Measurements from ENCODE around the gene GRAP2.

Gene GRAP2

DNA sequence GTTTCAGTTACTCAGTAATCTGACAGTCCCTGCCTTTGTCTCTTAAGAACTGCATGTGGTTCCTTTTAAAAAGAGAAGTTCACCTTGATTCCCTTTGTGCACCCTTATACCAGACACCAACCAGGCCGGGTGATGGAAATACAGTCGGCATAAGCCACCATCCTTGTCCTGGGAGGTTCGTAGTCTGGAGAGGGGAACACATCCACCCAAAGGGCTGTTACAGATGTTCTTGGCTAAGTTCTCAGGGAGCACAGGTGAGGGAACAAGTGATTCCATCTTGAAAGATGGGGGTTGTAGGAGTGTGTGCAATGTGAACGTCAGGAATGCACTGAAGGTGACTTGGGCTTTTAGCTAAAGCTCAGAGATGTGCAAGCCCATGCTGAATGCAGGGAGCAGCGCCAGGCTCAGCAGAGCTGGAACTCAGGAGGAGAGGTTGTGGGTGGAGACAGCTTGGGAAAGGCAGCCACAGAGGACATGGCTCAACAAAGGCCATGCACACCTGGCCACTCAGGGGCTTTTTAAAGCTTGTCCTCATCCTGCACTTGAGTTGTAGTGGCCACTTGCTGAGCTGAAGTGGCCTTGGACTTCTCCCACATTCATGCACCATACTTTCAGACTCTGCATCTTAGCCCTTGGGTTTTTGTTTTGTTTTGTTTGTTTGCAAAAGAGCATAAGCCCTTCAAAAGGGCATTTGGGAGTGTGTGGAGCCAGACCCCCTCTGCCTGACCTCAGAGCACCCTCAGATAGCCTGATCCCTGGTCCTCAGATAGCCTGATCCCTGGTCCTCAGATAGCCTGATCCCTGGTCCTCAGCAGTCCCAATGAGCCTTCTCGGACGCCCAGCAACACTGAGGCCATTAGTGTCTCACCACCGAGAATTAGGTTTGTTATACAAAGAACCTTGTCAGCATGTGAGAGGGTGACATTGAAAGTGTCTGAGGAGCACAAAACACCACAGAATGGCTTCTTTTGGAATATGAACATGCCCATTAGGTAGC lies 46.6 kb downstream of the GRAP2 start:
- DNase-seq = no peak

DNA sequence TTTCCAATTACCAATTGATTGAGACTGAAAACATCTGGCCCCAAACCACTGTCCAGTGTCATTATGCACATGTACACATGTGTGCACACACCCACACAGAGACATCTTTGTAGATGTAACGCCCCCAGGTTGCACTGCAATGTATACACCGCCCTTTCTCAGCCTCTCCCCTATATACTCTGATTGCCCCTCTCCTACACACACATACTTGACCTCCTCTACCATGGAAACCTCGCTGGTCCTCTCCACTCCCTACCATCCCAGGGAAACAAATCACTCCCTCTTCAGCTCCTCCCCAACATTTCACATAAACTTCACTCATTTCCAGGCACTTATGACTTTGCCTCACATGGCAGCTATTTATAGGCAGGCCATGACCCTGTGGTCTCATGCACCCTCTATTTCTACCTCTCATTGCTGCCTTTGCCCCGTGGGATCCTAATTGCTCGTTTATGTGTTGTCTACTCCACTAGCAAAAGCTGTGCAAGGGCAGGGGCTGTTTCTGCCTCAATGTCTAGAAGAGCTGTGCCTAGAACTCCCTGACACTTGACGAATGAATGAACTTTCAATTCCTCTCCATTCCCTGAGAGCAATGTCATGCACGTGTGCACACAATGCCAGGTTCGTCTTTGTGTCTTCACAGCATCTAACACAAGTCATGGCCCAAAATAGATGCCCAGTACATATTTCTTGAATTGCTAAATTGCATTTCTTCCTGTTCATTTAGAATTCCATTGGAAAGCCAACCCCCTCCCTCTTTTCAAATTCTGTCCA lies 49.3 kb downstream of the GRAP2 start:
- DNase-seq = no peak

DNA sequence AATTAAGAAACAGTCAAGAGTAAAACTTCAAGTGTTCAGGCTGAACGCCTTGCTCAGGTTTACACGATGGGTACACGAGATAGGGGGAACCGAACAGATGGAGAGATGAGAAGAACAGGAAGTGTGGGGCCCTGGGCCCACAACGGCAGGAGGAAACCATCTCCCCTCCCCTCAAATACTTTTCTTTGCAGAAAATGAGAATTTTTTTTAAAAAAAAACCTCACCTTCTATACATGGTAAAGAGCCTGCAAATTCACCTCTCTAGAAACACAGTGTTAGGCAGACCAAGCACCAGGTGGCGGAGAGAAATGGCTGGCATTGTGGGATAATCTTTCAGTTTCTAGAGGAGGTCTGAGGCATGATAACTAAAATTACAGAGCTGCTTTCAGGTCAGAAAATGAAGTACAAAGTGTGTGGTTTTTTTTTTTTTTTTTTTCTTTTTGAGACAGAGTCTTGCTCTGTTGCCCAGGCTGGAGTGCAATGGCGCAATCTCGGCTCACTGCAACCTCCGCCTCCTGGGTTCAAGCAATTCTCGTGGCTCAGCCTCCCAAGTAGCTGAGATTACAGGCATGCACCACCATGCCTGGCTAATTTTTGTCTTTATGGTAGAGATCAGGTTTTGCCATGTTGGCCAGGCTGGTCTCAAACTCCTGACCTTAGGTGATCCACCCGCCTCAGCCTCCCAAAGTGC lies 50.9 kb downstream of the GRAP2 start:
- peak; percentile 30 to 47 for DNase-seq

DNA sequence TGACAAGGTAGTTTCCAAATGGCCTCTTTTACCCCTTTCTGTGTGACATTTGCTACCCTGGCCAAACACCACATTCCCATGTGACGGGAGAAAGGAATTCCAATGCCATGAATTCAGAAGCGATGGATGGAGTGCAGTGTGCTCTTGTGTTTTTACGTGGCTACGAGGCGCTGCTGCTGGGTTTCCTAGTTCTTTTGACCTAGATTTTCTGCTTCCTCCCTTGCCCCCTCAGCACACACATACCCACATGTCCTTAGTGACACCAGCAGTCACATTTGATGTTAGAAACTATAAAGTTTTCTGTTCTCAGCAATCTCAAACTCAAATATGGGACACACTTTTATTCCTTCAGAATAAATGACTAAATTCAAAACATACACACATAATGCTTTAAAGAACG lies 51.5 kb downstream of the GRAP2 start:
- no peak for DNase-seq

DNA sequence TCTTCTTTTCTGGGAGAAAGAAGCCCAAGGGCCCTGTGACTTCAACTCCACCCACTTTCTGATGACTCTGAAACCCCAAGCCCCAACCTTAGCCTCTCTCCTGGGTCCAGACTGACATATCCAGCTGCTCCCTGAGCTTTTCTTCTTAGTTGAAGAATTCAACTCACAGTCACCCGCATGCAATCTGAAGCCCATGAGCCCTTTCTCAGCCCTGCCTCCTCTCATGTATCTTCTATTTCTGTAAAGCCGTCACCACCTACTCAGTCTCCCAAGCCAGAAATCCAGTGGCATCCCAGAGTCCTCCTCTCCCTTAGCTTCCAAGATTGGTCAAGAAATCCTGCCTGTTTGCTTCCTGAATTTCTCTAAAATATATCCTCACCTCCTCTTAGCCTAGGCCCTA lies 52.2 kb downstream of the GRAP2 start:
- no peak for DNase-seq

DNA sequence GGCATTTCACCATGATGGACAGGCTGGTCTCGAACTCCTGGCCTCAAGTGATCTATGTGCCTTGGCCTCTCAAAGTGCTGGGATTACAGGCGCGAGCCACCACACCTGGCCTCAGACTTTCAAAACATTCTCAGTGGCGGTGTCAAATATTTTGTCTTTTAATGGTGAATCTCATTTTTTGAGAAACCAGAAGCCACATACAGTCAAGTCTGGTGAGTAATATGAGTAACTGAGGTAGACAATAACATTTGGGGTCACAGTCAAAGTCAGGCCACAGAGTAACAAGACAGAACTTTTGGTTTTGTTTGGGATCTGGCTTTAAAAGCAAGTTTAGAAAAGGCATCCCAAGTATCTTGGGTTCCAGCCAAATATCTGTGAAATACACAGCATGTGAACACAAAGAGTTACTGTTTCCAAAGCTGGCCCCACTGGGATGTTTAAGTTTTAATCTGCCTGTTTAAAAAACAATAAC lies 53.7 kb downstream of the GRAP2 start:
- DNase-seq = no peak

DNA sequence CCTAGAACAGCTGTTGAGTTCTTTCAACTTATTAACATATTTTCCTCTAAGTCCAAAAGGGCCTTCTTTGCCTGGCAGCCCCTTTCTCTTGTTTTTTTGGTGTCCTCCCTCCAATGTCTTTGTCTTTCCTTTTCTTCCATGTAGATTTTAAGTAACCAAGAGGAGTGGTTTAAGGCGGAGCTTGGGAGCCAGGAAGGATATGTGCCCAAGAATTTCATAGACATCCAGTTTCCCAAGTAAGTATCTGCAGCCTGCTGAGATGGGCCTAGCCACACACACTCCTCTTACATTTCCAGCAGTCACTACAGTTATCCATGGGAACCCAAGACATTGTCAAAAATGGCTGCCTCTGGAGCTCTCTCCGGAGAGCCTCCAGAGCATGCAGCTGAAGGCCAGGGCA lies 54.8 kb downstream of the GRAP2 start:
- no peak for DNase-seq

DNA sequence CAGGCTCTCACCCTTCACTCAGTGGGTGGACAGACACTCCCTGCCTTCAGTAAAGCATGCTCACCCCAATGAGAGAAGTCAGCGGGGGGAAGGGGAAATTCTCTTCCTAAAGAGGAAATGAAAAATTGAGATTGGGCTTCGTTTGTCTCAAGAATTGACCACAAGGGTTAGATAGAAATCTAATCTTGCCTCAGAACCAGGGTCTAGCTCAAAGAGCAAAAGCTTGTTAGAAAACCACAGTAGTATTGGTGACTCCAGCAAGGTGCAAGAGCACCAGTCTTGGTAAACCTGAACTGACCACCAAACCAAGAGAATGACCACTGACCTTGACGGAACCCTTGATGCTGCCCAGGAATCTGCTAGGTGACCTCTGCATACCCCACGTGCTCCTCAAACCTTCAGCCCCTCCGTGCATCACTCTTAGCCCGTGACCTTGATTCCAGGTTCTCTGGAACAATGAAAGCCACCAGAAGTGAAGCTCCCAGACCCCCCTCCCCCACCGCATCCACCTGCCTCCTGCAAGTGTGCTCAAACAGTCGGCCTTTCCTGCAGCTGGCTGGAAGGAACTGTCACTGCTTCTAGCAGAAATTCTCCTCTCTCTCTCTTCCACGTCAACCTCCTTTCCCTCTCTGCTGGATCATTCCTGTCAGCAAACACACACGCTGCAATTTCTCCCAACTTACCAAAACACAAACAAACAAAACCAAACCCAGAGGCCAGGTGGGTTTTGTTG lies 56.2 kb downstream of the GRAP2 start:
- no peak for DNase-seq

DNA sequence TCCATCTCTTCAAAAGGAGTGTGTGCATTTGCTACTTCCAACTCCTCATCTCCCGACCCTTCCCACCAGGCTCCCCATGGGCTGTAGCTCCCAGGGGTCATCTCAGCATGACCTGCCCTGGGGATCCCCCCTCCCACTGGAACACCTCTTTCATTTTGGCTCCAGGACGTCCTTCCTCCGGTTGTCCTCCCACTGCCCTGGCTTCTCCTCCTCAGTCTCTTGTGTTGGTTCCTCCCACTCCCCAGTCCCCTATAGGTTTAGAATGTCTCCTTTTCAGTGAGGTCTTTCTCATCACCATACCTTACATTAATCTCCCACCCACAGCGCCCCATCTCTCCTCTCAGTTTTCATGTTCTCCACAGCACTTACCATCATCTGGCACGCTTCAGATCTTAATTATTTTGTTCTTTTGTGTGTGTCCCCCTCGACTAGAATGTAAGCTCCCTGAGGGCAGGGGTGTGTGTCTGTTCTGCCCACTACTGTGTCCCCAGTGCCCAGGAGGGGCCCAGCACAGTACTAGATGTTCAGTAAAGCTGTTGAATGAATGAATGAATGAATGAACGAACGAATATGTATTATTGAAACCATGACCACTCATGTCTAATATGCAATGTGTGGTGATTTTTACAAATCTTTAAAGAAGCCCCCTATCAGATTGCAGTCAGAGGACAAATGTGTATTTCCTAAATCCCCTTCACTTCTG lies 57.3 kb downstream of the GRAP2 start:
- DNase-seq = no peak

DNA sequence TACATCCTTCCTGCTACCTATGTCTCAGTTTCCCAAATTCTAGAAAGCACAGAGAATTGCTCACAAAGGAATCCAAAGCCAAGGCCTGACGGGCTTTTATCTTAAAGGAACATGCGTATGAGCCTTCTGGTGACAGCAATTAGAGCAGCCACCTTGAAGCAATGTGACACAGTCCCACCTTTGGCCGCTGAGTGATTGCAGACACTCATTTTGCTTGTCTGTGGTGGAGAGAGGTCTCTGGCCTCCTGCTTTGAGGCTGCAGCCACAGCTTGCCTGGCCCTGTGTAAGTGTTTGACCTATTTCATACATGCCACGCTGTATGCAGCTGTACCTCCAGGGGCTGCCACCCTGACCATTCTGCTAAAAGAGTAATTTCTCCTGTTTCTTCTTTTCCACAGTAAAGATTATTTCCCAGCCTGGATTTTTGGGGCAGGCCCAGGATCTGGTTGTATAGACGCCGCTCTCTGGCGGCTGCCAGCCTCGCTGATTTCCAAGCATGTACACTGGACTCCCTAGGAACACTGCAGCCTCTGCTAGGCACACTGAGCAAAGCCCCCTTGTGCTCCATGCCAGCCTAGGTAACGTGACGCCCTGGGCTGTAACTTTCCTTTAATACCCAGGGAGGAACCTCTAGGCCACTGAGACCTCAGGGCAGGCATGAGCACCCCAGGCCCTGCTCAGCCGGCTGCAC lies 58.2 kb downstream of the GRAP2 start:
- DNase-seq = no peak

DNA sequence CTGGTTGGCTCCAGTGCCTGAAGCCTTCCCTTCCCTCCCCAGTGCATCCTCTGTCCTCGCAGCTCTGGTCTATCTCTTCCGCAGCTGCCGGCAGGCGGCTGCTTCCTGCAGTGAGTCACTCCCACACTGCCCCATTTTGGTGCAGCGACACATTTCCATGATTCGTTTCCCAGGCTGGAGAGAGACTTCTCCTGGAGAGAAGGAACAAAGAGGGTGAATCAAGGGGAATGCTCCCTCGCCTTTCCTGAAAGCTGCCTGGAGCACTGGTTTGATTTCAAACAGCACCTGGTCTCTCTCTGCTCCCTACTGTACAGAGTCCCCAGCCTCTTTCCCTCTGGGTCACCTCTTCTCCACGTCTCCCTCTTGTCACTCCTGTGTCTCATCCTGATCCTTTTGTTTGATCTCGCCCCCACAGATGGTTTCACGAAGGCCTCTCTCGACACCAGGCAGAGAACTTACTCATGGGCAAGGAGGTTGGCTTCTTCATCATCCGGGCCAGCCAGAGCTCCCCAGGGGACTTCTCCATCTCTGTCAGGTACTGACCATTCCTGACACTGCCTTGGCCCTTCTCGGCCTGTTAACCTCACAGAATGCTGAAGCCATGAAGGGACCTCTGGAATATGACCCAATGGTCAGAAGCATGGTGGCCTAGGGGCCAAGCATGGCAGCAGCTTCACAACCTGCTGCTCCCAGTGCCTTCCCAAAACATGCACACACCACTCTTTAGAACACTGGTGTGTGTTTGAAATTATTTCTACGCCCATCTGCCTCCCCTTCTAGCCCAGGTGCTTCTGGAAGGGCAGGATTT lies 59.0 kb downstream of the GRAP2 start, which contains the start of gene TMA7B:
Gene TMA7B, plus strand, starts transcription at position 758 of the 808 bp plus-strand sequence. CDS start 3,978 bp downstream, outside the sequence.
- DNase-seq = peak in 1 of 2 donors; percentile 47

DNA sequence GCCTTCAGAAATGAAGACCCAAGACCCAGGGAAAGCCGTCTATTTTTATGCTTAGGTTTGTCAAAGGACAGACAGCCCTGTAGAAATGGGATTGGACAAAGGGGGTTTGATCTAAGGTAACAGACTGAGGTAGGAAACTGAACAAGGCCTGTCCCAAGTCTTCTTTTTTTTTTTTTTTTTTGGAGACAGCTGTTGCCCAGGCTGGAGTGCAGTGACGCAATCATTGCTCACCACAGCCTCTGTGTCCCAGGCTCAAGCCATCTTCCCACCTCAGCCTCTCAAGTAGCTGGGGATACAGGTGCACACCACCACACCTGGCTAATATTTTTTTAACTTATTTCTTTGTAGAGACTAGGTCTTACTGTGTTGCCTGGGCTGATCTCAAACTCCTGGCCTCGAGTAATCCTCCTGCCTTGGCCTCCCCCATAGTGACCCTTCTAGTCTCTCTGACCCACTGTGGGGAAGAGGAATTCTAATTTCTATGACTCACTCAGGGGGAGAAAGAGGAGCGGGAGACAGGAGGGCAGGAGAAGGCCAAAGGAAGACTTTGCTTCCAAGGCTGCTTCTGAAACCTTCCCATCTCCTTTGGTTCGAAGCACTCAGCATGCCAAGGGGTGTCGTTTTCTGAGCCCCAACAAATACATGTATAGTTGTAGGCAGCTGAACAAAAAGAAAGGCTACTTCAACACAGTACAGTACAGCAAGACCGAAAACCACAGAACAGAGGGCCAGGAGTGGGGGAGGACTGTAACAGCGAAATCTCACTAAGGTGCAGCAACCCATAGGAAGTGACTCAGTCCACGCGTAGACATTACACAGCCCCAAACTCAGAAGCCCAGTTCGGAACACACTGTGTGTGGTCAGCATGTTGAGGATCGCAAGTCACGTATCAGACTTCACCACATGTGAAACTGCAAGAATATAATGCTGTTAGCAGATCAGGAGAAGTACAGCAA lies 60.2 kb downstream of the GRAP2 start:
- DNase-seq = peak; percentile 69 to 78

DNA sequence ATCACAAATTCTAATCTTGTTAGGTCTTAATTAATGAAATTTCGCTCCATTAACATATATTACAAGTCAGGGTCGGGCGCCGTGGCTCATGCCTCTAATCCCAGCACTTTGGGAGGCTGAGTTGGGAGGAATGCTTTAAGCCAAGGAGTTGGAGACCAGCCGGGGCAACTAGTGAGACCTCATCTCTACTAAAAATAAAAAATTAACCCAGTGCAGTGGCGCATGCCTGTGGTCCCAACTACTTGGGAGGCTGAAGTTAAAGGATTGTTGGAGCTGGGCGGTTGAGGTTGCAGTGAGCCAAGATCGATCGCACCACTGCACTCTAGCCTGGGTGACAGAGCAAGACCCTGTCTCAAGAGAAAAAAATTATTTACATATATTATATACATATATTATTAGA lies 61.2 kb downstream of the GRAP2 start:
- no peak for DNase-seq

DNA sequence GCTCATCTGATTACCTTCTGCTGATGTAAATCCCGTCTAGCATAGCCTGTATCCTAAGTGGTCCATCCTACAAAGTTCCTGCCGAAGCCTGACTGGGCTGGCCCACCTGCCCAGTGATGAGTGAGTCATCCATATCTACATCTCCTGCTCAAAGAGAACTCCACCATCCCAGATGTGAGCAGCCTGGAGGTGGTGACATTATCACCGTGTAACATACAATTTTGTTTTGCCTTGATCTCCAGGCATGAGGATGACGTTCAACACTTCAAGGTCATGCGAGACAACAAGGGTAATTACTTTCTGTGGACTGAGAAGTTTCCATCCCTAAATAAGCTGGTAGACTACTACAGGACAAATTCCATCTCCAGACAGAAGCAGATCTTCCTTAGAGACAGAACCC lies 64.9 kb downstream of the GRAP2 start:
- DNase-seq = no peak

DNA sequence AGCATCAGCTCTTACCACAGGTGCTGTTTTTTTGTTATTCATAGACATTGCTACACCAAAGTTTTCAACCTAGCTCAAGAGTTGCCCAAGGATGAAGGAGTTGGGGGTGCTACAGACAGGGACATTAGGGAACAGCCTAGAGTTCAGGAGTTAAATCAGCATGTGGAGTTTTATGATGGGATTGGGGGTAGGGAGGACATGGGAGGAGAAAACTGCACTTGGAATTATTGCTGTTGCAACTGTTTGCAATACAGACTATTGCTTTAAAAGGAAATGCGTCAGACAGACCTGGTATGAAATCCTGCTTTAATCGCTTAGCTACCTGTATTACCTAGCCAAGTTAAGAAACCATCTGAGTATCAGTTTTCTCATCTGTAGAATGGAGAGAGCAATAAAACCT lies 65.6 kb downstream of the GRAP2 start:
- DNase-seq = no peak

DNA sequence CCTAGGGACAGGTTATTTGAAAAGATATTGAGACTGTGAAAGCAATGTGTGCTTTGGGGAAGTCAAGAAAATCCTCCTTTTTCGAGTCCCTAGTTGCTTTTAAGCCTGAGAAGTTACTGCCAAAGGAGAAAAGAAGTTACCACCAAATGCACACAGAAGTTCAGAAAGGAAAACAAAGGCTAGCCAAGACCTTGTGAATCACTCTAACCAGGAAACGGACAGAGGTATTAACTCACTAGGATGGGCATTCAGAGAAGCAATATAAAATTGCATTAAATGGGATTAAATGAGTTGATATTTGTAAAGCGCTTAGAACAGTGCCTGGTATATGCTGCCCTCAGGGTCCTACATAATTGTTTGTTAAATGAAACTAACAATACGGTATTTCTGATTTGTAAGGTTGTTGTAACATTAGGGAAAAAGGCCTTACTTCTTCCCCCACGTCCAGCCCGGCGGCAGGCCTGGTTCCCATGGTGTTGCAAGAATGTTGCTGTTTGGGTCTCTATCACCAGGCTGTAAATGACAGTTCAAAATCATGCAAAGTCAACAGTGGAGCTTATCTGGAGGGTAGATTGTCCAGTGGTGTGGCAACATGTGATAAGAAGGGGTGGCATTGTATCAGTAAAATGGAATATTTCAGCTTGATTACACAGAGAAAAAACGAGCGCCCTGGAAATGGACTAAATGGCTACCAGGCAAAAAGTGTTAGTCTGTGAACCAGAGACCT lies 66.4 kb downstream of the GRAP2 start:
- DNase-seq = no peak

DNA sequence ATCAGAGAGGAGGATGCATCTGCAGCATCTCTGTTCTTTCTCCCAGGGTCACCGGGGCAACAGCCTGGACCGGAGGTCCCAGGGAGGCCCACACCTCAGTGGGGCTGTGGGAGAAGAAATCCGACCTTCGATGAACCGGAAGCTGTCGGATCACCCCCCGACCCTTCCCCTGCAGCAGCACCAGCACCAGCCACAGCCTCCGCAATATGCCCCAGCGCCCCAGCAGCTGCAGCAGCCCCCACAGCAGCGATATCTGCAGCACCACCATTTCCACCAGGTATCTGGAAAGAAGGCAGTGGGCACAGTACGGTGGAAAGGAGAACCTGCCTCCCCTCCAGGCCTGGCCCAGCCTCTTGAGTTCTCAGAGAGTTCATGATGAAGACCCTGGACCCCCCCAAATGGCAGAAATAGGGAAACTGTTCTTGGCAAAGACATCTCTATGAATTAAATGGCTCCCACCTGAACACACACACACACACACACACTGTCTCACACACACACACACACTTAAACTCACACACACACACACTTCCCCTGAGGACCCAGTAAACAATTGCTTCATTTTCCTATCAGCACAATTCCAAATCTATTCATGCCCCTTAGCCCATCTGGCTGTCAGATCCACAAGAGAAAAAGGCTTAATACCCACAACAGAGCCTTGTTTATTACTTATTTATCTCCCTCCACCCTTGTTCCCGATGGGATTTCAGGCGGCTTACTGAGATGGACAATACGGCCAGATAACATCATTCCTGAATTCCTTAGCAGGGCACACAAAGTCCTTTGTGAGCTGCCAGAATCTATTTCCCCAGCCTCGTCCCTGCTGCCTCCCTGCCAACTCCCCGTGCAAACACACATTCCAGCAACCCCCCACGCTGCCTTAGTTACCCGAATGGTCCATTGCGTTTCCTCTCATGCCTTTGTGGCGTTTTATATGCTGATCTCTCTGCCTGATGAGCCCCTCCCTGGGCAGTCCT lies 67.4 kb downstream of the GRAP2 start:
- DNase-seq = no peak

Data from CD4-positive, alpha-beta T cell treated with Interleukin-1 beta for 1 hour (primary cell).